Omental fat pad (tissue), 4 donors: Measurements from ENCODE around the gene PROK1. TPM values are rescaled to one million over a fixed set of nuclear protein-coding genes. Genes with fewer than 3 reads are reported as not detected.

Experiments used
- ATAC-seq: fragments of 150-250 bp; one replicate; pipeline ENCODE4 v1.9.1; 2016; ENCODE audit warnings: mild to moderate bottlenecking, moderate library complexity; ENCODE audit not compliant: low FRiP score
- DNase-seq: peaks from one replicate; pipeline ENCODE4 v3.0.0-alpha.2; 2019; ENCODE audit warnings: low spot score
- total RNA-seq, 4 donors: library from RNA; depleted of rRNA; stranded (reverse); fragments of >200 nt; gene quantifications; one replicate each; pipeline ENCODE4 v1.1.0, GENCODE V29; 2016
- TF ChIP-seq, protein P1 (sequence below), 3 donors: fragments of 450-650 bp; IDR thresholded peaks; one replicate each; pipeline ENCODE4 v1.5.1; 2016 to 2017; ENCODE audit warnings: antibody characterized with exemption in 3 of 3, mild to moderate bottlenecking in 3 of 3, moderate library complexity in 2 of 3

PROK1 gene
- total RNA-seq, 4 donors from 2014 or later, result 0.50 to 74.1 (median 2.6) TPM

DNA sequence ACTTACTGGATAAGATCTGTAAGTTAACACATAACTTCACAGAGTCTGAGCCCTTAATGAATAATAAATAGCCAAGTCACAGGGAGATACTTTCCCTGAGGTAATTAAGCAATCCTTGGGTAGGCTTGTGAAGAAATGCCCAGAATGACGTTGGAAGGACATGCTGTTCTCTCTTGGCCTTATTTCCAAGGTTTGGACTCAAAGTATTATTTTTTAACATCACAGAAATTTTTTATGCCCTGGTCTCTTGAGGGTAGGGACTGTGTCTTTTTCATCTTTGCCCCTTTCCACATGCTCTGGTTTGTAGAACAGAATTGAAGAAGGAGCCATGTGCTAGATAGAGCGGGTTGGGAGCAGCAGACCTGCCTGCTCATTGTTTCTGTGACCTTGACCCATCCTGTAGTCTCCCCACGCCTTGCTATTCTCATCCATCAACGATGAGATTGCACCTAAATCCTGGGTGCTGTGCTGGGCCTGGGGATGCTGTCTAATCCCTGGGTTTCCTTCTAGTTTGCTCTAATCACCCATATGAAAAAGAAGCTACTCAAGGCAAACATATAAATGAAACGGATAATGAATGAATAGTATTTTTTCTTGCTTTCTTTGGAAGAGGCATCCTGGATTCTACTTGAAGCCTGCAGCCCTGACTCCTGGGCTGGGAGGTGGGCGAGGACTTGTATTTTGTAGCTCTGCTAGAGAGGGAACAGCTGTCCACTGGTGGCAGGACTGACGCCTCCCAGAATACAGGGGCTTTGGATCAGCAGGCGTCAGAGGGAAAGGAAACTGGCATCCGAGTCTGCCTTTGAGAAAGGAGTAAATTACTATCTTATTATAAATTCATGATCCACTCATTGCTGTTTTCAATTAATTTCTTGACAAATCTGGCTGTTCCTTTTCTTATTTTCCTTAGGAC is 26.0 kb upstream of the PROK1 start:
- DNase-seq (no peak), ATAC-seq (peak; percentile 55)
- TF ChIP-seq, protein P1, sequence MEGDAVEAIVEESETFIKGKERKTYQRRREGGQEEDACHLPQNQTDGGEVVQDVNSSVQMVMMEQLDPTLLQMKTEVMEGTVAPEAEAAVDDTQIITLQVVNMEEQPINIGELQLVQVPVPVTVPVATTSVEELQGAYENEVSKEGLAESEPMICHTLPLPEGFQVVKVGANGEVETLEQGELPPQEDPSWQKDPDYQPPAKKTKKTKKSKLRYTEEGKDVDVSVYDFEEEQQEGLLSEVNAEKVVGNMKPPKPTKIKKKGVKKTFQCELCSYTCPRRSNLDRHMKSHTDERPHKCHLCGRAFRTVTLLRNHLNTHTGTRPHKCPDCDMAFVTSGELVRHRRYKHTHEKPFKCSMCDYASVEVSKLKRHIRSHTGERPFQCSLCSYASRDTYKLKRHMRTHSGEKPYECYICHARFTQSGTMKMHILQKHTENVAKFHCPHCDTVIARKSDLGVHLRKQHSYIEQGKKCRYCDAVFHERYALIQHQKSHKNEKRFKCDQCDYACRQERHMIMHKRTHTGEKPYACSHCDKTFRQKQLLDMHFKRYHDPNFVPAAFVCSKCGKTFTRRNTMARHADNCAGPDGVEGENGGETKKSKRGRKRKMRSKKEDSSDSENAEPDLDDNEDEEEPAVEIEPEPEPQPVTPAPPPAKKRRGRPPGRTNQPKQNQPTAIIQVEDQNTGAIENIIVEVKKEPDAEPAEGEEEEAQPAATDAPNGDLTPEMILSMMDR (IDR thresholded peaks at IDR 0.05), result no peak

DNA sequence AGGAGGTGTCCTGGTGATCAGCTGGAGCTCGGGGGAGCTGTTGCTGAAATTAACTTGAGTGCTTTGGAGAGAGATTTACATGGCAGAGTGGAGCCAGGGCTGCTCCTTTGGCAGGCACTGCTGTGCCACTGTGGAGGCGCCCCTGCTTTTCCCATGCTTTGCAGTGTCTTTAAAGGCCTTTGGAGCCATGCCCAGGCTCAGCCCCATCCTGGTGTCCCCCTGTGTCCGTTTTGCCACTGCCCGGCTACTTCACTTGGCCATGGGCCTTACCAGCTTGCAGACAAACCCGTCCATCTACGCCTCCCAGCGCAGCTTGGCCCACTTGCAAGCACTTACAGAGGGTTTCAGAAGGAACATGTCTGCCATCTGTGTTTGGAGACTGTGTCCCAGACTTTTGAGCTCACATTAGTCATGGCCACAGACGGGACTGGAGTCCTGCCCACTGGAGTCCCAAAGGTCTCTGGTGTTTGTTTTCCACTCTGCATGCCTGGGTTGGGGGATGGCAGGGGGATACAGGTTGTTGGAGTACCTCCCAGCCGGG is 25.3 kb upstream of the PROK1 start:
- DNase-seq, result no peak
- no peak for ATAC-seq
- TF ChIP-seq, protein P1 (IDR thresholded peaks at IDR 0.05), result no peak

- no peak for DNase-seq
- ATAC-seq, result no peak
- TF ChIP-seq, protein P1 (IDR thresholded peaks at IDR 0.05), result no peak
Observed at GRCh38 chr1:110426854-110427253, 24.1 kb upstream of the PROK1 start.

- ATAC-seq, result no peak
- DNase-seq, result no peak
- TF ChIP-seq, protein P1 (IDR thresholded peaks at IDR 0.05), result no peak
Observed at GRCh38 chr1:110428946-110429345, 22.0 kb upstream of the PROK1 start.

DNA sequence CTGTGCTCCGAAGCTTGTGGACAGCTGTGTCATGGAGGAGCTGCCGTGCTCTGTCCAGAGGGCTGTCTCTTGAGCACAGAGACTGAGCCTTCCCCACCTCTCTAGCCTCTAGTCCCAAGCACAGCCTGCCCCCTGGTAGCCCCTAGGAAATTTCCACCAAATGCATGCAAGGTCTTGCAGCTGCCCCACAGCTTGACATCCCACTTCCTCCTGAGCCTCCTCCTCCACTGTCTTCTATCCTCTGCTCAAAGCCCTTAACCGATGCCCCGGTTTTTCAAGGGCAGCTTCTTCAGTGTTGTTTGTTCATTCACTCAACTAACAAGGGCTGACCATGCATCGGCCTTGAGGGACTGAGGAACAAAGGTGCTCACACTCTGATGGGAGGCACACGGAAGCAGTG is 20.6 kb upstream of the PROK1 start:
- no peak for ATAC-seq

DNA sequence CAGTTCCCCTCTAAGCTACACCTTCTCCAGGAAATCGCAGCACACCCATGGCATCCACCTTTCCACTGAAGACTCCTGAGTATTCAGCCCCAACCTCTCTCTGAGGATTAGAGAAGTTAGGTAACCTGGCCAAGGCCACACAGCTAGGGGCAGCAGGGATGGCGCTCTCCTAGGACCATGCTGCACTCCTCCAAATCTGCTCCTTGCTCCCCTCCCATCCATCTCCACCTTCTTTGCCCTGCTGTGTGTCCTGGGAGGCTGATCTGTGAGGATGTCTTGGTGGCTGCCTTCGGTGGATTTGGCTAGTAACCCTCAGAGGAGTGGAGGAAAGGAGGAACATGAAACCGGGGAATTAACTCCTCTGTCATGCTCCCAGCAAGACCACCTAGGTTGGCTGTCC is 20.0 kb upstream of the PROK1 start:
- TF ChIP-seq, protein P1 (IDR thresholded peaks at IDR 0.05), result no peak
- ATAC-seq (no peak), DNase-seq (no peak)

More for the DNA sequence above, 20.6 kb upstream of the PROK1 start:
- TF ChIP-seq, protein P1 (IDR thresholded peaks at IDR 0.05), result no peak
- DNase-seq, result no peak

DNA sequence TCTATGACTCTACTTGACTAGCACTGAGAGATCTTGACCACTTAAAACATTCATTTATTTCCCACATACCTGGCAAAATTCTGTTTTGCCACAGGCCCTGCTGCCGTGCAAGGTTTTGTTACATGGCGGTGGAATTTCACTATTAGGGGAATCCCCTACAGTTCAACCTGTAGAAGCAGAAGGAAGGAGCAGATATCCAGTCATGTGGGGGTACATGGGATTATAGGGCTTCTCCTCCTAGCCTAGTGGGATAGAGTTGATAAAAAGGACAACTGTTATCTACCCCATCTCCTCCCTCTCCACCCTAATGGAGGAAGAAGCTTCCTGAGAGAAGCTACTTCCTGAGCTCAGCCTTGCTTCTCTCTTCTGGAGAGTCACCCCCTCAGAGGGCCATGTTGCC is 17.7 kb upstream of the PROK1 start:
- DNase-seq (no peak), ATAC-seq (no peak)
- TF ChIP-seq, protein P1 (IDR thresholded peaks at IDR 0.05), result no peak
